Measurements from ENCODE around the gene MYCL.
"Not testable (repeated sequence)": the region's sequence is repeated elsewhere in the genome, so short reads cannot be mapped to it uniquely, and the experiment has no call there.

MYCL gene

GRCh38 chr1:39886757-39887231, 14.9 kb downstream of the MYCL start:
- FAIRE-seq: no peak

GRCh38 chr1:39885516-39885915, 16.2 kb downstream of the MYCL start:
- FAIRE-seq: no peak

- FAIRE-seq: no peak
These were observed 19.6 kb downstream of the MYCL start for GRCh38 chr1:39882152-39882551.

- FAIRE-seq: no peak
These were observed 23.4 kb downstream of the MYCL start for GRCh38 chr1:39877980-39878956.

GRCh38 chr1:39877231-39877778, 24.4 kb downstream of the MYCL start:
- FAIRE-seq: no peak

GRCh38 chr1:39876144-39876543, 25.6 kb downstream of the MYCL start:
- no peak for FAIRE-seq

- FAIRE-seq: no peak
These were observed 29.0 kb downstream of the MYCL start for GRCh38 chr1:39872698-39873097.

- no peak for FAIRE-seq
These were observed 29.9 kb downstream of the MYCL start for GRCh38 chr1:39871796-39872195.

GRCh38 chr1:39871043-39871442, 30.7 kb downstream of the MYCL start:
- FAIRE-seq: not testable (repeated sequence)

GRCh38 chr1:39869538-39870112, 32.1 kb downstream of the MYCL start:
- not testable (repeated sequence) for FAIRE-seq

- no peak for FAIRE-seq
These were observed 35.0 kb downstream of the MYCL start for GRCh38 chr1:39866767-39867166.

GRCh38 chr1:39865762-39866161, 36.0 kb downstream of the MYCL start:
- FAIRE-seq: no peak

- no peak for FAIRE-seq
These were observed 38.5 kb downstream of the MYCL start for GRCh38 chr1:39863177-39863576.

GRCh38 chr1:39861003-39861402, 40.7 kb downstream of the MYCL start:
- FAIRE-seq: no peak

- peak; percentile 45 for FAIRE-seq
These were observed 41.6 kb downstream of the MYCL start for GRCh38 chr1:39859859-39860812.

- no peak for FAIRE-seq
These were observed 43.4 kb downstream of the MYCL start for GRCh38 chr1:39858315-39858714.

- no peak for FAIRE-seq
These were observed 44.4 kb downstream of the MYCL start for GRCh38 chr1:39857126-39857878.

- no peak for FAIRE-seq
These were observed 47.0 kb downstream of the MYCL start for GRCh38 chr1:39854738-39855137.

GRCh38 chr1:39854314-39854713, 47.4 kb downstream of the MYCL start:
- no peak for FAIRE-seq

- no peak for FAIRE-seq
These were observed 48.8 kb downstream of the MYCL start for GRCh38 chr1:39852876-39853275.

- no peak for FAIRE-seq
These were observed 49.4 kb downstream of the MYCL start for GRCh38 chr1:39852214-39852791.

Data from colon (tissue), 2 donors.